H1 (cell line): Measurements from ENCODE around the gene QRICH1. TPM values are rescaled to one million over a fixed set of nuclear protein-coding genes. Genes with fewer than 3 reads are reported as not detected.

Experiments used
- CTCF ChIA-PET: fragments of 300-600 bp; sonication (Branson Sonifier 250); formaldehyde crosslinking; loops from one replicate; lab custom pipeline; 2021; ENCODE audit not compliant: partially characterized antibody; lab: Charles Lee
- POLR2A ChIA-PET: fragments of 300-600 bp; sonication (Branson Sonifier 250); formaldehyde crosslinking; loops from one replicate; lab custom pipeline; 2021; ENCODE audit warnings: inconsistent platforms; ENCODE audit not compliant: partially characterized antibody; lab: Charles Lee
- DNase-seq, 2 experiments: peaks; one replicate each; pipeline versions ENCODE4 v3.0.0 to v3.0.0-alpha.2; 2010 to 2022; ENCODE audit warnings: low spot score in 2 of 2, low read depth in 1 of 2, mixed read lengths in 1 of 2
- FAIRE-seq: peaks from 2 replicates; lab custom pipeline; 2011; peaks lifted over from hg19 to GRCh38; lab: Jason Lieb, UNC
- H2AFZ ChIP-seq: 2 replicates; pipeline ENCODE4 v1.8.1; 2012; ENCODE audit warnings: low read length, inconsistent platforms
- H2AK5ac ChIP-seq: 2 replicates; pipeline ENCODE4 v1.6.1; 2013; ENCODE audit warnings: low read depth, low read length
- H2BK120ac ChIP-seq: replicated peaks from 2 replicates; pipeline ENCODE3; 2013; ENCODE audit warnings: low read depth, low read length, inconsistent platforms
- H2BK12ac ChIP-seq: 2 replicates; pipeline ENCODE4 v1.6.1; 2013; ENCODE audit warnings: low read depth, low read length
- H2BK15ac ChIP-seq: 2 replicates; pipeline ENCODE4 v1.6.1; 2013; ENCODE audit warnings: low read length
- H2BK20ac ChIP-seq: 2 replicates; pipeline ENCODE4 v1.6.1; 2013; ENCODE audit warnings: low read length
- H2BK5ac ChIP-seq: 2 replicates; pipeline ENCODE4 v1.6.1; 2013; ENCODE audit warnings: low read depth, low read length
- H3K14ac ChIP-seq: 2 replicates; pipeline ENCODE4 v1.6.1; 2013; ENCODE audit warnings: inconsistent platforms; ENCODE audit not compliant: insufficient read length
- H3K18ac ChIP-seq: 2 replicates; pipeline ENCODE4 v1.6.1; 2013; ENCODE audit warnings: low read length; ENCODE audit errors: extremely low read depth
- H3K23ac ChIP-seq: 2 replicates; pipeline ENCODE4 v1.6.1; 2013; ENCODE audit warnings: inconsistent platforms; ENCODE audit not compliant: insufficient read length
- H3K23me2 ChIP-seq: 2 replicates; pipeline ENCODE4 v1.6.1; 2013; ENCODE audit warnings: low read depth, low read length
- H3K27ac ChIP-seq: 2 replicates; pipeline ENCODE4 v1.6.1; 2011; ENCODE audit warnings: low read depth, low read length, inconsistent platforms
- H3K27me3 ChIP-seq, 4 experiments: replicated peaks in 1 of 4; 1 replicate in 1 of 4; 2 replicates in 3 of 4; pipeline versions ENCODE4 v1.6.1 to v1.8.1; 2011 to 2013; ENCODE audit warnings: low read length in 3 of 4, mild to moderate bottlenecking in 3 of 4, inconsistent platforms in 2 of 4, mixed read lengths in 2 of 4, moderate library complexity in 1 of 4; ENCODE audit not compliant: control insufficient read depth in 3 of 4, insufficient read depth in 3 of 4; ENCODE audit errors: extremely low read depth in 1 of 4
- H3K36me3 ChIP-seq, 4 experiments: 2 replicates each; pipeline versions ENCODE4 v1.6.1 to v1.8.1; 2011 to 2013; ENCODE audit warnings: mild to moderate bottlenecking in 4 of 4, low read length in 3 of 4, moderate library complexity in 2 of 4, control low read depth in 1 of 4, inconsistent platforms in 1 of 4; ENCODE audit not compliant: insufficient read depth in 4 of 4, control insufficient read depth in 2 of 4
- H3K4ac ChIP-seq: replicated peaks from 2 replicates; pipeline ENCODE3; 2013; ENCODE audit warnings: low read length, low read depth, mixed read lengths, inconsistent platforms; ENCODE audit not compliant: insufficient read length
- H3K4me1 ChIP-seq, 4 experiments: replicated peaks in 1 of 4; 1 replicate in 1 of 4; 2 replicates in 3 of 4; pipeline versions ENCODE4 v1.6.1 to v1.8.1; 2011 to 2013; ENCODE audit warnings: low read length in 3 of 4, inconsistent platforms in 2 of 4, mixed read lengths in 1 of 4; ENCODE audit not compliant: insufficient read depth in 4 of 4, control insufficient read depth in 3 of 4
- H3K4me2 ChIP-seq, 2 experiments: 2 replicates each; pipeline versions ENCODE4 v1.6.1 to v1.8.1; 2011 to 2013; ENCODE audit warnings: low read depth in 2 of 2, low read length in 2 of 2, control low read depth in 1 of 2, inconsistent platforms in 1 of 2, mild to moderate bottlenecking in 1 of 2; ENCODE audit not compliant: insufficient read depth in 1 of 2
- H3K4me3 ChIP-seq, 4 experiments: fragments of 200-600, 300-600 bp in 1 of 4; sonication (generic), shearing (Covaris generic), sonication (Bioruptor Twin) in 1 of 4; 2 replicates each; pipeline versions ENCODE4 v1.5.1 to v1.8.1; 2011 to 2016; ENCODE audit warnings: low read length in 4 of 4, low read depth in 3 of 4, control low read depth in 2 of 4, inconsistent platforms in 2 of 4, mild to moderate bottlenecking in 2 of 4, mixed read lengths in 1 of 4, moderate library complexity in 1 of 4; ENCODE audit not compliant: insufficient read depth in 2 of 4; ENCODE audit errors: extremely low read depth in 1 of 4
- H3K56ac ChIP-seq: replicated peaks from 2 replicates; pipeline ENCODE3; 2013; ENCODE audit warnings: low read depth, mild to moderate bottlenecking, mixed read lengths, low read length, inconsistent platforms; ENCODE audit not compliant: insufficient read length
- H3K79me1 ChIP-seq: 2 replicates; pipeline ENCODE4 v1.6.1; 2013; ENCODE audit warnings: low read depth, low read length, control low read depth
- H3K79me2 ChIP-seq, 2 experiments: 2 replicates each; pipeline versions ENCODE4 v1.6.1 to v1.8.1; 2012 to 2013; ENCODE audit warnings: low read length in 2 of 2, mild to moderate bottlenecking in 2 of 2, inconsistent platforms in 1 of 2; ENCODE audit not compliant: insufficient read depth in 2 of 2, control insufficient read depth in 1 of 2
- H3K9ac ChIP-seq, 4 experiments: replicated peaks in 1 of 4; 1 replicate in 1 of 4; 2 replicates in 3 of 4; pipeline versions ENCODE4 v1.6.1 to v1.8.1; 2011 to 2013; ENCODE audit warnings: low read depth in 3 of 4, low read length in 3 of 4, control low read depth in 2 of 4, mild to moderate bottlenecking in 2 of 4, moderate library complexity in 2 of 4, inconsistent platforms in 1 of 4; ENCODE audit errors: extremely low read depth in 1 of 4
- H3K9me3 ChIP-seq, 2 experiments: 2 replicates each; pipeline versions ENCODE4 v1.6.1 to v1.8.1; 2012 to 2013; ENCODE audit warnings: mild to moderate bottlenecking in 2 of 2, moderate library complexity in 2 of 2, control low read depth in 1 of 2, inconsistent platforms in 1 of 2, low read depth in 1 of 2, low read length in 1 of 2, mixed read lengths in 1 of 2; ENCODE audit not compliant: insufficient read depth in 2 of 2
- H4K20me1 ChIP-seq, 2 experiments: replicated peaks in 1 of 2; 2 replicates each; pipeline versions ENCODE3 to v1.8.1; 2011 to 2013; ENCODE audit warnings: inconsistent platforms in 2 of 2, low read length in 2 of 2, mild to moderate bottlenecking in 1 of 2; ENCODE audit not compliant: insufficient read depth in 2 of 2, control insufficient read depth in 1 of 2
- H4K5ac ChIP-seq: 2 replicates; pipeline ENCODE4 v1.6.1; 2013; ENCODE audit warnings: low read length, low read depth, mixed read lengths, inconsistent platforms; ENCODE audit not compliant: insufficient read length
- H4K8ac ChIP-seq: 2 replicates; pipeline ENCODE4 v1.8.0; 2013; ENCODE audit warnings: mild to moderate bottlenecking, moderate library complexity, low read length, inconsistent platforms; ENCODE audit not compliant: insufficient read depth; ENCODE audit errors: extremely low read depth
- H4K91ac ChIP-seq: replicated peaks from 2 replicates; pipeline ENCODE3; 2013; ENCODE audit warnings: low read length, mixed read lengths, inconsistent platforms; ENCODE audit not compliant: insufficient read length
- CHD1 ChIP-seq: IDR thresholded peaks from 2 replicates; pipeline ENCODE4 v1.6.1; 2012; ENCODE audit warnings: low read depth, low read length, improper control_type of control experiment
- CREB1 ChIP-seq: IDR thresholded peaks from 2 replicates; pipeline ENCODE4 v1.6.1; 2012; ENCODE audit warnings: inconsistent platforms
- E2F6 ChIP-seq: IDR thresholded peaks from 2 replicates; pipeline ENCODE4 v1.6.1; 2012; ENCODE audit warnings: inconsistent platforms
- JUND ChIP-seq: IDR thresholded peaks from 2 replicates; pipeline ENCODE4 v1.6.1; 2011; ENCODE audit warnings: mild to moderate bottlenecking, improper control_type of control experiment, low read length
- KDM1A ChIP-seq: fragments of 200-600, 300-600 bp; sonication (generic); IDR thresholded peaks from 2 replicates; pipeline ENCODE4 v1.7.1; 2016; ENCODE audit warnings: mild to moderate bottlenecking, low read length, borderline replicate concordance
- NANOG ChIP-seq: IDR thresholded peaks from 2 replicates; pipeline ENCODE4 v1.6.1; 2011; ENCODE audit warnings: low read length, low read depth, mild to moderate bottlenecking, inconsistent platforms; ENCODE audit not compliant: insufficient read depth, poor library complexity, severe bottlenecking
- RNF2 ChIP-seq: fragments of 200-900, 300-1000 bp; sonication (generic); IDR thresholded peaks from 2 replicates; pipeline ENCODE4 v1.7.1; 2016; ENCODE audit warnings: borderline replicate concordance, low read depth, mild to moderate bottlenecking, antibody characterized with exemption, low read length; ENCODE audit not compliant: poor library complexity, severe bottlenecking; ENCODE audit errors: missing control alignments
- WGBS, 2 experiments: shearing (Covaris generic) in 1 of 2; methylation state at CpG; one replicate each; pipeline versions ENCODE4 v1.1.6 to v1.1.7; 2013 to 2015; ENCODE audit warnings: low lambda C conversion rate in 2 of 2, mixed read lengths in 2 of 2, inconsistent platforms in 1 of 2, low coverage in 1 of 2, missing lambda C conversion rate in 1 of 2; ENCODE audit not compliant: insufficient replicate concordance in 2 of 2, insufficient coverage in 1 of 2, insufficient read length in 1 of 2; ENCODE audit errors: extremely low coverage in 1 of 2, missing lambda C conversion rate in 1 of 2; 5-methylcytosine and 5-hydroxymethylcytosine counted together
- polyA plus RNA-seq, 7 experiments: library from polyadenylated mRNA; depleted of rRNA in 3 of 7; stranded (reverse) in 5 of 7; unstranded in 2 of 7; fragments of >200 nt in 5 of 7; fragments of 200-250 nt in 2 of 7; gene quantifications; 1 replicate in 5 of 7; 2 replicates in 1 of 7; 4 replicates in 1 of 7; pipeline versions ENCODE4 v1.2.1 to v1.2.3, GENCODE V29; 2011 to 2013; ENCODE audit warnings: missing spikeins in 2 of 7, mixed read lengths in 2 of 7
- total RNA-seq: library from RNA; stranded (reverse); fragmentation: NEBNext Ultra II Directional; extraction: Animal tissue kit (Norgen Biotek cat#: 25700); gene quantifications from 2 replicates; pipeline ENCODE4 v1.2.1, GENCODE V29; 2021

Gene QRICH1
- total and polyA plus RNA-seq, 2 of the 8 experiments (the other 6 are each of a cell fraction or from before 2014, with no cell fraction given): 128 to 142 TPM

- Histone ChIP-seq H2BK5ac (no peak overlapping the region), H3K23me2 (no peaks in the 10 kb centered on the region), H3K23ac (no peak overlapping the region), H2AK5ac (no peak overlapping the region), H2AFZ (no peak overlapping the region), H2BK15ac (no peak overlapping the region), H2BK20ac (no peak overlapping the region), H2BK12ac (no peak overlapping the region), H3K4me1 (no peaks in the 10 kb centered on the region), H3K79me2 (peaks cover 0 to 17% of the 10 kb centered on the region in 2 experiments; a peak in 2 of 4 replicates), H3K36me3 (peaks cover 32 to 57% (median 46%) of the 10 kb centered on the region in 4 experiments), H3K27ac (no peak overlapping the region), H4K5ac (no peak overlapping the region), H3K9ac (no peak overlapping the region), H3K9me3 (no peaks in the 10 kb centered on the region), H4K20me1 (peaks cover 0 to 11% of the 10 kb centered on the region in 2 experiments), H4K8ac (no peak overlapping the region), H2BK120ac (no peak overlapping the region), H3K4me2 (no peak overlapping the region), H3K4me3 (no peak overlapping the region), H3K14ac (no peak overlapping the region), H3K4ac (no peak overlapping the region), H4K91ac (no peak overlapping the region), H3K56ac (no peak overlapping the region), H3K79me1 (peaks cover 12% of the 10 kb centered on the region), H3K27me3 (no peaks in the 10 kb centered on the region; a peak in 1 of 7 replicates), H3K18ac (no peak overlapping the region)
- no peak for DNase-seq
- ChIA-PET POLR2A (interaction anchor here (1.0 to 2.1 kb wide), 3 partner anchors 18 to 39 kb away, joined by 3 to 6 read pairs (median 4); partner anchors contain the start of genes NDUFAF3 and QRICH1), CTCF (interaction anchor here (0.6 kb wide), 1 partner anchor 242 kb away, joined by 4 read pairs; no protein-coding TSS in a partner anchor)
- no peak for FAIRE-seq
- 87% methylated on average over 2 of the region's 2 CpGs; no CpG with 5 or more reads in 1 of the 2 experiments for WGBS, 2 experiments
- TF ChIP-seq NANOG (no peak), RNF2 (no peak), KDM1A (no peak), JUND (no peak), E2F6 (no peak), CHD1 (no peak), CREB1 (no peak)
These were observed 39.5 kb downstream of the QRICH1 start for GRCh38 chr3:49054344-49054862.
